Renal cortex interstitium (tissue), 11 donors: Measurements from ENCODE around the gene LRMDA. TPM values are rescaled to one million over a fixed set of nuclear protein-coding genes. Genes with fewer than 3 reads are reported as not detected.

Source experiments
- DNase-seq, 11 donors: peaks; one replicate each; pipeline ENCODE4 v3.0.0-alpha.2; 2013; ENCODE audit warnings: low read depth in 9 of 11, low spot score in 4 of 11; ENCODE audit errors: extremely low read depth in 1 of 11
- polyA plus RNA-seq, 3 donors: library from polyadenylated mRNA; unstranded; fragments of 120-200 nt; gene quantifications; one replicate each; pipeline ENCODE4 v1.2.1, GENCODE V29; 2013; ENCODE audit not compliant: insufficient read length in 3 of 3

The LRMDA gene
- polyA plus RNA-seq, 3 donors = 17.1 to 22.3 (median 21.0) TPM

DNA sequence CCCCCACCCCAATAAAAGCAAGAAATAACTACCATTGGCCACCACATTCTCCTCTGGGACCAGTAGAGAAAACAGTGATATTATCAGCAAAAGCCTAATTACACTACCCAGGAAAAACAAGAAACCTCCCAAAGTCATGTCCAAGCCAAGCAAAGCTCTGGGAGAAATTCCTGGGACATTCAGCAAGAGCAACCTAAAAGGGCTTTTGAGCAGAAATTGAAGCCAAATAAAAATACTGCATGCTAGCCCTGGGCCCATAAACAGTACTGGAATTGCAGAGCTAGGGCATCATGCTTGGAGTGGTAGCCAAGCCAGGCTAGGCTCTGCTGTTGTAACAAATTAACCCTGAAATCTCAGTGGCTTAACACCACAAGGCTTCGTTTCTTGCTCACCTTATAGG, 347.9 kb downstream of the LRMDA start:
- DNase-seq = no peak

DNA sequence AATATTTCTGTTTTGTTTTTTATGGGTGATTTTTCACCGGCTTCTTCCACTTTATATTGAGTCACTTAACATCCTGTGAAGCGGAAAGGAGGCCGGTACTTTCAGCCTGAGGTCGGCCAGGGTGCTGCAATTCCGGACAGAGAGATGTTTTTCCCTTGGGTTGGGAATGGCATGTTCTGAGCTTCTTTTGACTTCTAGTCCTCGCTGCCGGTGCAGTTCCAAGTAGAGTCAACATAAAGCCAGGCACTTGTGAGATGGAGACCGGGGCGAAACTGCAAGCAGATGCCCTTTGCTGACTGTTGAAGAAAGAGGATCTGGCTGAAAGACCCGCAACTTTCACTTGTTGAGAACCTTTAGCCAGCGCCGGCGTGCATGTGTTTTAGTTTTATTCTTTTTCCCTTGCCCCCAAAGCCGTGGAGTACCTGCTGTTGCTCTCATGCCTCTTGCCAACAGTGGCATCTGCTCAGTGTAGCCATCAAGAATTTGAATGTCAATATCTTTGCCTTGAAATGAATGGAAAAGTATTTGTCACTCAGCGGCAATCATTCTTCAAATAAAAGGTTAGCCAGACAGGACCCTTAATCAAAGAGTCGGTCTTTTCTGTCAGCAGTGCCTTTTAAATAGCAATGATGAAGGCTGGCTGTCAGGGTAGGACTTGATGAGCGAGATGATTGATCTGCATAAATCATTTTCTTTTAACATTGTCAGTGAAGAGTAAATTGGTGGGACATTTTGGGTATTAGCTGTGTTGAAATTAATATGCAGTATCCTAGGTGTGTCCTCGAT, 351.2 kb downstream of the LRMDA start:
- DNase-seq = no peak

DNA sequence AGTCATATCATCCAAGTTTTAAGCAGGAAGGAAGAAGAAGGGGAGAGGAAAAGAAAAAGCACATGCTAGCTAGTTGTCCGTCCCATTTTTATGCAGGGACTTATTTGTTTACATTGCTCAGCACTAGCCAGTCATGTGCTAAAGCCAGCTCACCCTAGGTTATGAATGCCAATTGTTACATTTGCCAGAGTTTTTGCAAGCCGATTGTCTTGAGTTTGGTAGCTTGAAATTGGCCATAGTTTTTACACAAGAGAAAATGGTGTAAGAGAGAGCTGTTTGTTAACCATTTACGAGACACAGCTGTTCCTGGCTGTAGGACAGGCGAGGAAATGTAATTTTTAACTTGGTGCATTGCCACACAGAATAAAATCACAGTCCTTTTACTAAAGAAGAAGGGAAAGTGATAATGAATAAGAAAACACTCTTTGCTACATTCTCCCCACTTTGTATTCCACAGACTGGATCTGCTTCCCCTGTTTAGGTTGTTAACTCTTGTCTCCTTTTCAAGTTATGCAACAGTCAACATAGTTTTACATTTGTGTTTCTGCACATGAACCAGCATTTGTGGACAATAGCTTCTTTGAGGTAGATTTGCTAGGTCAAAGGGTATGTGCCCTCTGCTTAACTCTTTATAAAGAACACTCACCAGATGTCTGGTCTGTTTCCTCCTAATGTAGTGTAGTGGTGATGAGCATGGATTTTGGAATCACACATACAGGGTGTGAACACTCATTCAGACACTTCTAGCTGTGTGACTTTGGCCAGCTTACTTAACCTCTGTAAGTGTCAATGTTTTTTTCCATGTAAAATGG, 357.2 kb downstream of the LRMDA start:
- DNase-seq = no peak

DNA sequence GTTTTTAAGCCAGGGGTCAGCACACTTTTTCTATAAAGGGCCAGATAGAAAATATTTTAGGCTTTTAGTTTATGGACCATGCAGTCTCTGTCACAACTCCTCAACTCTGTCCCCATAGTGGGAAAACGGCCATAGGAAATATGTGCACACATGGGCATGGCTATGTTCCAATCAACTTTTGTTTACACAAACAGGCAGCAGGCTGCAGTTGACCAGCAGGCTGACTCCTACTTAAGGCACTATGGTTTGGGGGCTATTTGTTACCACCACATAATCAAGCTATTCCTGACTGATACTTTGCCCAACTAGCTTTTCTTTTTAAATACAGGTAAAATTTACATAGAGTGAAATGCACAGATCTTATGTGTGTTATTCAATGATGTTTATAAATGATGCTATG, 362.4 kb downstream of the LRMDA start:
- DNase-seq = no peak

DNA sequence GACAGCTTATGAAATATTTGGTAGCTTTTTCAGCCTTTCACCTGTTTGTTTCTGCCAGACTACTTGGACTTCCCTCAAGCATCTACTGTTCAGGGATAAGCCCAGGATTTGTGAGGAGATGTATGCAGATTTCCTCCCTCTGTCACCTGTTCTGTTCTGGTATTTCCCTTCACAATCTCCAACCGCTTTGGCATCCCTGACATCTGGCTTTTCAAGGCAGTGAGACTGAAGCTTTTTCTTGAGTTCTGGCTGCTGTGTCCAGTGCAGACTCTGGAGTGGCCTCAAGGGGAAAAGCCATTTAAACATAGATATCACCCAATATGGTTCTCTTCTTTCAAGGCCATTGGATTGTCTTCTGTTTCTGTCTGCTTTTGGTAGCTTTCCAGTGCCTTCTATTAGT, 369.7 kb downstream of the LRMDA start:
- DNase-seq = no peak

DNA sequence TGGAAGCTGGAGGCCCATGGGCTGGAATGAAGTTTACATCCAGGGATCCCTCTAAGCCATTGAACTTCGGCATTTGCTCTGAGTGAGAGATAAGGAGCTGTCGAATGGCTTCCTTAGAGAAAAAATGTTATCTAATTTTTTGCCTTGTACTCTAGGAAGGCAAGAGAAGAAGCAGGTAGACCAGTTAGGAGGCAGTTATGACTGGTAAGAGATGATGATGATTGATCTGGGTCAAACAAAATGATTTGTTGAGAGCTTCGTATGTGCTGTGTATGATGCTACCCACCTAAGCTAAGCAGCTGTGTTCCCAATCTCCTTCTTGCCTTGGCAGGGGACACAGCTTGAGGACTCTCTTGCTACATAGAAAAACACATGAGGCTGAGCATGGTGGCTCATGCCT, 370.2 kb downstream of the LRMDA start:
- DNase-seq = no peak

DNA sequence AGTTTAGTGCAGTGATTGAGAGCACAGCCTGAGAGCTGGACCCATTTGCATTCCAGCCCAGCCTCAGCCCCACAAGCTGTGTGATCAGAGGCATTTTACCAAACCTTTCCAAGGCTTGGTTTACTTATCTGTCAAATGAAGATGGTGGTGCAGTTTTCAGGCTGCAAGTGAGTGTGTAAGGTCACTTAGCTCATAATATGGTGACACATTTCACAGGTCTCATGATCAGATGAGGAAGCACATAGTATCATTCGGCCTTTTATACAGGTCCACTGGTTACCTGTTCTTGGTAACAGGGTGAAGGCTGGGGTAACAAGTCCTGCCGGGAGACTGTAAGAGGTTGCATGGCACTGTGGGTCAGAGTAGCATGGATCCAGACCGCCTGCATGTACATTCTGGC, 371.7 kb downstream of the LRMDA start:
- DNase-seq = no peak

DNA sequence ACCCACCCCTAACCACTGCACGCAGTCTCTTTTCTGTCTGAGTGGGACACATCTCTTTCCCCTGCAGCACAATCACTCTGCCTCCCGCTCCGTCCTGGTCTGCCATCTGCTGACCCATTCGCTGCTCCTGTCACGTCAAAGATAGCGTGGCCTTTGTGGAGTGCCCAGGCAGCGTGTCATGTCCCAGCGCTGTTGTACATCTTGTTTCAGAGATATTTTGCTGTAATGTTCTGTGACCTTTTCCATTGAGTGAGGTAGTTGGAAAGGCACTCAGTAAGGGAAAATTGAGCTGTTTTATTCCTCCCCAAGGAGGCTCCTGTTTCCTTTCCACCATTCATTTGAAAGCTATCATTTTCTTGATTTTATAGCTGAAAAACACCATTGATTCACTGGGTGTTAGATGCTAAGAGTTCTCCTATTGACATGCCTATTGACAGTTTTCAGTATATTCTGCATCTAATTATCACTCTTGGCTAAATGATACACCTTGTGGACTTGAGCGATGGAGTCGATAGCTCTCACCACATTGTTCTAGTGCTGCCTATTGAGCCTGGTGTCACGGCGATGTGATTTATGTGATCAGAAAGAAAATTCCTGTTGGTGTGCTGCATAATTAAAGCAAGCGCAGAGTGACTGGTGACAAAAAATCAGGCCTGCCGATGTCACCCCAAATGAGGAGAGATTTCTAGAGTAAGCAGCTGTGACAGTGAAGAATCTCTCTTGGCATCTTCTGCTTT, 372.6 kb downstream of the LRMDA start:
- DNase-seq = no peak

DNA sequence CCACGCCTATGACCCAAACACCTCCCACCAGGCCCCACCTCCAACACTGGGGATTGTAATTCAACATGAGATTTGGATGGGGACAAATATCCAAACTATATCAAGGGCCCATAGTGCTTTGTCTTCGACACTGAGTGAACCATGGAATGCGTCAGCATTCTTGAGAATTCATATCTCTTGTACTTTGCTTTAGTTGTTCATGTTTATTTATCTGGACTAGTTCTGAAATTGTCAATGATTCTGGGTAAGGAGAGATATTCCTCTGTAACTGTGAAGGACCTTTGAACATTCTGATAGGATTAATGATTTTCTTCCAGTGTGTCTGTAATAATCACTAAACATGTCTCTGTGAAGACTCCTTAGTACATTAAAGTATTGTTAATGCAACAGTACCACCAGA, 374.8 kb downstream of the LRMDA start:
- no peak for DNase-seq

DNA sequence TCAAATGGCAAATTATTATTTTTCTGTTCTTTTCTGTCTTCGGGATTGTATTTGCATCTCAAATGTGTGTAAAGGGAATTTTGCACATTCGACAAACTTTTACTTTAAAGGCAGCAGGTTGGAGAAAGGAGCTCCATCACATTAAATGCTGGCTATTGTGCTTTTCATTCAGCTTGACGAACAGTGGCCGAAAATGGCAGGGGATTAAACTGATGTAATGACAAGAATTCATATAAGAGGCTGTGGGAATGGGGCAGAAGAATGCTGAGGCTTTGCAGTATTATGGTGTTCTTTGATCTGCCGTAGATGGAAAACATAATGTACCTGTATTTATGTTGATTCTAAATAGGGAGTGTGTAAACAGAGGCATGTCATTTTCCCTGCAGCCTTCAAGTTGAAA, 376.0 kb downstream of the LRMDA start:
- DNase-seq = no peak

DNA sequence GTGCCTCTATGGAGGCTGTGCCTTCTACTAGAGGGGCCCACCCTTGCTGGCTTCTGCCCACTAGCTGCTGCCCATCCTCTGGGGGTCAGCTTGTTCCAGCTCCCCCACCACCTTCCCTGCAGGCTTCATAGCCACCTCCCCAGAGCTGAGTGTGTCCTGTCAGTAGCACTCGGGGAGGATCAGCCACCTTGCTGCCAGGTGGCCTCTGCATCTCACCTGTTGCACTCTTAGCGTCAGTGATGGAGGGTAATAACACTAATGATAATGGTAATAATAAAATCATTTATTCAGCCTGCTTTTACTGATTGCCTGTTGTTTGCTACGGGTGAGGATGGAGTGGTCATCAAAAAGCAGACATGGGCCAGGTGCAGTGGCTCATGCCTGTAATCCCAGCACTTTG, 377.6 kb downstream of the LRMDA start:
- no peak for DNase-seq

DNA sequence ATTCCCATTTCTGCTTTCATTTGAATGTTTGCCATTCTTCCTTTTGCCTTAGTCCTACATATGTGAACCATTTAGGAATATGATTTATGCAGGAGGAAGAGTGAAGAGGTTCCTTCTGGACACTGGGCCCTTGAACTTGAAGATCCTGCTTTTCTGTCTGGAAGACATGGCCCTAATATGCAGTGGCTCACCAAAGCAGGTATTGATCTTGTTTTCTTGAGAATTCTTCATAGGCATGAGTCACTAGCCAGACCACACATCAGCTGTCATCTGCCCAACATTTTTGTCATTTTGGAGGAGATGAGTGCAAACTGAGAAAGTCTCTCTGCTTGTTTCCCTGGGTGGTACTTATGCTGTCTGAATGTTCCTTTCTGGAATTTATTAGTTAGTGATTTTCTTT, 382.6 kb downstream of the LRMDA start:
- no peak for DNase-seq

DNA sequence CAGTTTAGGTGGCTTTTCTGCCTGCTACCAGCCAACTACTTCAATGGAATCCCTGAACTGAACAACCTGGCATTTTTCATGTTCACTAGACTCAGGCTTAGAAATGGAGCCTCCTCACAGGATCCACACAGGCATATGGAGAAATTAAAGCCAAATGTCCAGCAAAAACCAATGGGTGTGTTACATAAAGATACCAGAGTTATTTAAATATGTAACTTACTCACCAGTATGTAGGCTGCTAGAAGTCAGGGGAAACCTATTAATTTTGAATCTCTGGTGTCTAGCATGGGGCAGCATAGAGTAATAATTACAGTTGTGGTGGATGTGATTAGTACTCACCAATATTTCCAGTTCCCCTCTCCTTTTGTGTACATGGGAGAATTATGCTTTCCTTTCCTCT, 383.6 kb downstream of the LRMDA start:
- no peak for DNase-seq

DNA sequence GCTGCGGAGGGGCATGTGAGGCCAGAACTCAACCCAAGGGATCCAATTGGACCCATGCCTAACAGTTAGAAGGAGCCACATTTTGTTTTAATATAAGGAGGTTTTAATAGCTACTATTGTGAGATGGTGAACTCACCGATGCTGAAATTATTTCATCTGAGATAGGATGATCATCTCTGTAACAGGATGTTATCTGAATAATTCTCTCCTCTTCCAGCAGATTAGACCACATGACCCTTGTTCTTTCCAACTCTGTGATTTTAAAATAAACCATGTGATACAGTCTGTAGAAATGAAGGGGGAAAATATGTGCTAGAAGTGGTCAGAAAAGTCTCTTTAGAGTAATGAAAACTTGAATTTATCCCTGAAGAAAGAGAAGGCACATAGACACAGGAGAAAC, 385.8 kb downstream of the LRMDA start:
- no peak for DNase-seq

DNA sequence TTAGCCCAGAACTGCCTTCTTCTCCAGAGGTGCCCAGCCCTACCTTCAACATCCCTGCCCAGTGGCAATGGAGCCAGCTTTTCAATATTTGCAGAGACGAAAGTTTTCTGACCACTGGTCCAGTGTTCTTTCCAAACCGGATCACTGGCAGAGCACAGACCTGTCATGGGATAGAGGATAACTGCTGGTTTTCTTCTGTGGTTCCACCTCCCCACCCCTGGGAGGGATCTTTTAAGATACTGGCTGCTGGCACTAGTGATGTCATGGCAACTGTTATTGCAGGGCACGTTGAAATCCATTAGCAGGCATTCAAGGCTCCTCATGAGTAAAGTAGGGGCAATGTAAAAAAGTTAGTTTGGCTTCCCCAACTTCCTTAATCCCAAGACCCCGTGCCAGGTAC, 387.1 kb downstream of the LRMDA start:
- DNase-seq = no peak

DNA sequence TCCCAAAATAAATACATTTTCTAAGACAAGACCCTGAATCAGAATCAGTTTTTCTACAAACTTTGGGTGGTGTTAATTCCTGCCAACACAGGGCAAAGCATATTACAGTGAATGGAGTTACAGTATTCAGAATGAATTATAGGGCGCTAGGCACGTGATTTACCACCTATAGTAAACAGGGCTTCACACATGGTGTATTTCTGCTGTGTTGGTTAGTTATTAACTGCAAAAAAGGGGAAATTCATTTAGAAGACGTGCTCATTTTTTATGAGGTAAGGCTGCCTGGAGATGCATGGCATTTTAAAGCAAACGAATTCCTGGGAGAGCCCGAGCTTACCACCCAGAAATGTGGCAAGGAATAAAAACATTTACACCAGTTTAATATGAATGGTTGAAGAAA, 393.8 kb downstream of the LRMDA start:
- DNase-seq = peak in 2 of 11 donors; percentile 64 to 65

DNA sequence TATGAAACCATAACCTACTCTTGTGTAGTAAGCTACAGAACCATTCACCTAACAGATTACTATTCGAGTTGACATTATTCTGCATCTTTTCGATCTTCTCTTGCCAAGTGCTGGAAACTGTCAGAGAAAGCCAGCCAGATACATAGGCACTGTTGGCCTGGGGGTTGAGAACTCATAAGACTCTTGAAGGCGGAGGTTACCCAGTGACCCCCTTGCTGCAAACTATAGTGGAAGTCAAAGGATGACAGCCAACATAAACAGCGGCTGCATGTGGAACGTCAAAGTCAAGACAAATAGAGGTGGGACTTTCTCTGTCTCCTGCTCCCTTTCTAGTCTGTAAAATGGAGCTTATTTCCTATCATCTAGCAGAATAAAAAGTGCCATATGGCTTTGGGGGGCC, 394.2 kb downstream of the LRMDA start:
- DNase-seq = no peak

DNA sequence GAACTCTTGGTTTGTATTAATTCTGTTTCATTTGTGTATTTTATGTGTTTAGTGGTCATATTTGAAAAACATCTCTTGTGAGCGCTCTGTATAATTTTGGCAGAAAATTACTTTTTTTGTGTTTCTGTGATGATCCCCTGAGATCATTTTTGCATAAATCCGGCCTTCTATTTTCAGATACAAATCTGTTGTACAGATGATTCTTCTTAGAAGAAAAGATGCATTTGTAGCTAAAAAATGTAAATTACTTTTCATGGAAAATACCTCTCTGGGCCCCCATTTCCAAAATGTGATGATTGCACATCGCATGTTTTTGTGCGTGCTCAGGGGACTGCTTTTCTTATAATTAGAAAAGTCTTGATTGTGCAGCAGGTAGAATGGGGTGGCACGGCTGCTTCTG, 395.4 kb downstream of the LRMDA start:
- DNase-seq = no peak

DNA sequence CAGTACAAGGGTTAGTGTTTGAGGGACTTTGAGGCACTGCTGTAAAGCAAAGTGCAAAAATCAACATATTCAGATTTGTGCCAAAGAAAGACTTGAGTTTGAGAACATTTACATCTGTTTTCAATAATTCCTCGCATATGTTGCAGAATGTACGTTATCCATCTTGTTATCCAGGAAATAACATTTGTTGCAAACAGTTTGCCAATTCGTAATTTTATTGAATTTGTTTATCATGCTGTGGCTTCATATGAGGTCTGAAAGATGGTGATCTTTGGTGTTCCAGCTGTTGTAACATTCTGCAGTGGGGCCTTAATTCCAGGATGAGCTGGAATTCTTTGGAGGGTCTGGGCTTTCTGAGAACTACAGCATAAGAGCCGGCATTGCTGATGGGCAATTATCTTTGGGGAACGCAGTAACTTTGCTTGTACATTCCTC, 396.2 kb downstream of the LRMDA start:
- no peak for DNase-seq

DNA sequence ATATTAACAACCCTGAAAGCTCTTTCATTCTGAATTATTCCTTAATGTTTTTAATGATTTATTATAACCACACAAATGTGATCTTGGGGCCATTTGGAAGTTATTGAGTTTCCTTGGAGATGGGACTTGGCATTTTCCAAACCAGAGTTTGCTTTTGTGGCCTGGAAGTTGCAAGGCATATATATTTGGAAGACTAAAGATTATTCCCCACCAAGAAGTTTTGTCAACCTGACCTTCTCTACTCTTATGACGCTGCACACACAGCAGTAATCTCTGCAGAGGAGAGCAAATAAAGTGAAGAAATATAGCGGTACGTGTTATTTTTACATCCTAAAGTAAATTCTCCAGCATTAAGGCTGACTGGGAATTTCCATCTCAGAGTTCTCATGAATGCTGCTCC, 397.0 kb downstream of the LRMDA start:
- peak in 1 of 11 donors; percentile 24 for DNase-seq
